PC-9 (cell line): ENCODE data around the gene PRSS21.

Experiments used
- CTCF ChIP-seq: fragments of 200-600 bp; sonication (generic); conservative IDR thresholded peaks from 2 replicates; pipeline ENCODE4 v1.6.1; 2017; ENCODE audit warnings: mixed run types, antibody characterized with exemption, mild to moderate bottlenecking, moderate library complexity
- EZH2 ChIP-seq: fragments of 200-600 bp; sonication (generic); IDR thresholded peaks from 2 replicates; pipeline ENCODE4 v1.8.0; 2017; ENCODE audit warnings: antibody characterized with exemption, low read depth

- no peak for TF ChIP-seq CTCF
- TF ChIP-seq EZH2 = no peak
Observed at GRCh38 chr16:2776500-2777139, 40.4 kb upstream of the PRSS21 start.
